HepG2 (cell line): ENCODE measurements around the gene PRSS1. TPM values are rescaled to one million over a fixed set of nuclear protein-coding genes. Genes with fewer than 3 reads are reported as not detected.

Experiments
- ATAC-seq: fragments of 200-7000 bp; cut with Tn5 transposase; 3 replicates; pipeline ENCODE4 v1.9.1; 2020; ENCODE audit warnings: mild to moderate bottlenecking, moderate library complexity
- BruUV-seq: library from RNA; stranded (reverse); fragments of 400-500 nt; replicated peaks from 2 replicates; lab custom pipeline; 2021; lab: Mats Ljungman, UMichigan
- CTCF ChIA-PET: fragments of 300-600 bp; formaldehyde crosslinking; extraction: SDS; loops from one replicate; lab custom pipeline; 2021; ENCODE audit warnings: low total read pairs, inconsistent platforms, low intra/inter-chr PET ratio; lab: Yijun Ruan, JAX
- POLR2A ChIA-PET: fragments of 350-600 bp; sonication (Branson Sonifier 250); formaldehyde crosslinking; loops from one replicate; lab custom pipeline; 2020; ENCODE audit warnings: antibody characterized with exemption, inconsistent platforms; lab: Yijun Ruan, JAX
- DNase-seq: peaks from one replicate; pipeline ENCODE4 v3.0.0-alpha.2; 2015; ENCODE audit warnings: low spot score
- FAIRE-seq: peaks from 3 replicates; lab custom pipeline; 2011; peaks lifted over from hg19 to GRCh38; lab: Jason Lieb, UNC
- H2AFZ ChIP-seq: one replicate; pipeline ENCODE4 v1.6.1; 2011; ENCODE audit warnings: low read length, inconsistent platforms
- H3K27ac ChIP-seq: fragments of 300-600 bp; 3 replicates; pipeline ENCODE4 v1.8.0; 2011; ENCODE audit warnings: mixed run types, mild to moderate bottlenecking, mixed read lengths, low read length, inconsistent platforms; ENCODE audit not compliant: insufficient read depth; ENCODE audit errors: extremely low read length
- H3K27me3 ChIP-seq, 2 experiments: fragments of 200-600 bp in 1 of 2; 2 replicates in 1 of 2; 3 replicates in 1 of 2; pipeline versions ENCODE4 v1.6.0 to v1.8.0; 2011; ENCODE audit warnings: low read length in 2 of 2, mild to moderate bottlenecking in 2 of 2, moderate library complexity in 2 of 2, inconsistent platforms in 1 of 2; ENCODE audit not compliant: insufficient read depth in 2 of 2, control insufficient read depth in 1 of 2
- H3K36me3 ChIP-seq, 2 experiments: fragments of 200-600 bp in 1 of 2; replicated peaks in 1 of 2; 2 replicates in 1 of 2; 3 replicates in 1 of 2; pipeline versions ENCODE4 v1.5.1 to v1.8.0; 2011; ENCODE audit warnings: low read length in 2 of 2, inconsistent platforms in 1 of 2; ENCODE audit not compliant: insufficient read depth in 2 of 2, control insufficient read depth in 1 of 2
- H3K4me1 ChIP-seq: 2 replicates; pipeline ENCODE4 v1.5.1; 2012; ENCODE audit warnings: low read length, inconsistent platforms; ENCODE audit not compliant: insufficient read depth
- H3K4me2 ChIP-seq: 2 replicates; pipeline ENCODE4 v1.6.0; 2011; ENCODE audit warnings: low read depth, low read length, inconsistent platforms
- H3K4me3 ChIP-seq, 3 experiments: fragments of 200-600 bp in 1 of 3; sonication (generic), shearing (Covaris generic) in 1 of 3; replicated peaks in 1 of 3; 2 replicates each; pipeline ENCODE4 v1.5.1; 2011 to 2016; ENCODE audit warnings: low read length in 3 of 3, inconsistent platforms in 2 of 3, low read depth in 2 of 3, mild to moderate bottlenecking in 2 of 3, control low read depth in 1 of 3, mixed read lengths in 1 of 3; ENCODE audit not compliant: insufficient read depth in 1 of 3
- H3K79me2 ChIP-seq: one replicate; pipeline ENCODE4 v1.6.1; 2011; ENCODE audit warnings: low read length, inconsistent platforms; ENCODE audit not compliant: insufficient read depth
- H3K9ac ChIP-seq: 2 replicates; pipeline ENCODE4 v1.6.0; 2011; ENCODE audit warnings: mild to moderate bottlenecking, low read depth, low read length, inconsistent platforms; ENCODE audit not compliant: insufficient read depth
- H3K9me3 ChIP-seq: 2 replicates; pipeline ENCODE4 v1.5.1; 2012; ENCODE audit warnings: mild to moderate bottlenecking, low read length
- H4K20me1 ChIP-seq: 2 replicates; pipeline ENCODE4 v1.6.0; 2011; ENCODE audit warnings: inconsistent platforms, mild to moderate bottlenecking, low read length, moderate library complexity; ENCODE audit not compliant: insufficient read depth
- AKAP8 ChIP-seq: sonication (generic); formaldehyde crosslinking; IDR thresholded peaks from 2 replicates; pipeline ENCODE4 v1.5.1; 2020; ENCODE audit warnings: mild to moderate bottlenecking, missing genetic modification reagents
- BRF2 ChIP-seq: sonication (generic); formaldehyde crosslinking; IDR thresholded peaks from 2 replicates; pipeline ENCODE4 v1.8.1; 2022; ENCODE audit warnings: mild to moderate bottlenecking, missing genetic modification reagents
- EEA1 ChIP-seq: sonication (generic); formaldehyde crosslinking; IDR thresholded peaks from 2 replicates; pipeline ENCODE4 v1.5.1; 2020; ENCODE audit warnings: mild to moderate bottlenecking, missing genetic modification reagents, borderline replicate concordance
- ETV5 ChIP-seq: IDR thresholded peaks from 2 replicates; pipeline ENCODE4 v1.6.1; 2018; ENCODE audit warnings: missing biosample characterization, missing genetic modification reagents, inconsistent platforms, borderline replicate concordance
- FOXA3 ChIP-seq: IDR thresholded peaks from 2 replicates; pipeline ENCODE4 v1.6.1; 2016; ENCODE audit warnings: missing genetic modification reagents, missing compliant biosample characterization
- HDAC2 ChIP-seq: sonication (generic); formaldehyde crosslinking; IDR thresholded peaks from 2 replicates; pipeline ENCODE4 v1.4.0; 2020; ENCODE audit warnings: missing genetic modification reagents
- JUNB ChIP-seq: sonication (generic); formaldehyde crosslinking; IDR thresholded peaks from 2 replicates; pipeline ENCODE4 v1.8.0; 2022; ENCODE audit warnings: missing genetic modification reagents, mild to moderate bottlenecking, borderline replicate concordance
- NFKB2 ChIP-seq: sonication (generic); formaldehyde crosslinking; IDR thresholded peaks from 2 replicates; pipeline ENCODE4 v1.4.0; 2020; ENCODE audit warnings: missing genetic modification reagents, borderline replicate concordance
- PCBP1 ChIP-seq: fragments of 200-400 bp; formaldehyde crosslinking; IDR thresholded peaks from 2 replicates; pipeline ENCODE4 v1.6.1; 2017; ENCODE audit warnings: mild to moderate bottlenecking, low read depth, low read length, borderline replicate concordance
- ZBTB8A ChIP-seq: sonication (generic); formaldehyde crosslinking; IDR thresholded peaks from 2 replicates; pipeline ENCODE4 v1.4.0; 2020; ENCODE audit warnings: mild to moderate bottlenecking, low read depth, missing genetic modification reagents, borderline replicate concordance
- ZFP82 ChIP-seq: sonication (generic); formaldehyde crosslinking; IDR thresholded peaks from 2 replicates; pipeline ENCODE4 v1.5.1; 2020; ENCODE audit warnings: mild to moderate bottlenecking, missing genetic modification reagents, borderline replicate concordance
- ZNF18 ChIP-seq: sonication (generic); formaldehyde crosslinking; IDR thresholded peaks from 2 replicates; pipeline ENCODE4 v1.8.0; 2022; ENCODE audit warnings: mild to moderate bottlenecking, missing genetic modification reagents; ENCODE audit not compliant: insufficient replicate concordance
- ZNF317 ChIP-seq: sonication (generic); formaldehyde crosslinking; IDR thresholded peaks from 2 replicates; pipeline ENCODE4 v1.5.0; 2020; ENCODE audit warnings: mild to moderate bottlenecking, missing genetic modification reagents
- WGBS: methylation state at CpG from one replicate; pipeline ENCODE4 v1.1.6; 2017; ENCODE audit warnings: low lambda C conversion rate; 5-methylcytosine and 5-hydroxymethylcytosine counted together
- in situ Hi-C: cut with HindIII; loops from 2 replicates; pipeline ENCODE4 v1.10.0; 2017; ENCODE audit warnings: low pct_unique_long_range_greater_than_20kb; ENCODE audit not compliant: extremely low pct_ligation_motif_present
- intact Hi-C: fragments of 100-400 bp; cut with micrococcal nuclease; formaldehyde crosslinking; loops from one replicate; pipeline ENCODE4 v1.10.0; 2022; ENCODE audit not compliant: unreplicated experiment
- polyA plus RNA-seq, 8 experiments: library from polyadenylated mRNA; depleted of rRNA in 3 of 8; stranded (reverse) in 7 of 8; unstranded in 1 of 8; fragments of >200 nt; fragmentation: Illumina TruSeq in 4 of 8; extraction: Trizol in 4 of 8; gene quantifications; 2 replicates each; pipeline versions ENCODE4 v1.2.1 to v1.2.3, GENCODE V29; 2011 to 2016; ENCODE audit warnings: low read depth in 4 of 8, missing spikeins in 1 of 8, mixed read lengths in 1 of 8; ENCODE audit not compliant: insufficient read depth in 1 of 8
- total RNA-seq, 5 experiments: library from RNA; depleted of rRNA; stranded (reverse); fragments of >200 nt; fragmentation: Illumina TruSeq; extraction: Trizol; gene quantifications; 2 replicates each; pipeline ENCODE4 v1.2.3, GENCODE V29; 2016; ENCODE audit warnings: low read depth in 1 of 5
- TF ChIP-seq, protein P1 (sequence below): sonication (generic); formaldehyde crosslinking; IDR thresholded peaks from 2 replicates; pipeline ENCODE4 v1.5.0; 2020; ENCODE audit warnings: missing genetic modification reagents
- TF ChIP-seq, protein P2 (sequence below): sonication (generic); formaldehyde crosslinking; IDR thresholded peaks from 2 replicates; pipeline ENCODE4 v1.8.0; 2022; ENCODE audit warnings: missing genetic modification reagents, mild to moderate bottlenecking, moderate library complexity, borderline replicate concordance
- TF ChIP-seq, protein P3 (sequence below): sonication (generic); formaldehyde crosslinking; conservative IDR thresholded peaks from 2 replicates; pipeline ENCODE4 v1.4.0; 2020; ENCODE audit warnings: missing genetic modification reagents

Gene PRSS1
- total and polyA plus RNA-seq, 2 of the 13 experiments (the other 11 are each of a cell fraction or from before 2014, with no cell fraction given) = not detected

- no peak overlapping the region for H3K27ac ChIP-seq
- H3K4me2 ChIP-seq = no peak overlapping the region
- H4K20me1 ChIP-seq = no peaks in the 10 kb centered on the region
- H3K4me3 ChIP-seq = no peak overlapping the region
- BruUV-seq = no TSS peak
- H3K9ac ChIP-seq = no peak overlapping the region
- 0% methylated on average over 2 of the region's 5 CpGs for WGBS
- ChIA-PET POLR2A (no interaction called here), CTCF (no interaction called here)
- H3K9me3 ChIP-seq = no peaks in the 10 kb centered on the region
- intact Hi-C loops (no loop called here), in situ Hi-C loops (no loop called here)
- FAIRE-seq (no peak), DNase-seq (no peak), ATAC-seq (no peak)
- H3K79me2 ChIP-seq = no peaks in the 10 kb centered on the region
- no peaks in the 10 kb centered on the region for H3K4me1 ChIP-seq
- H3K36me3 ChIP-seq = no peaks in the 10 kb centered on the region
- H2AFZ ChIP-seq = no peak overlapping the region
- H3K27me3 ChIP-seq = peaks cover 0 to 4% of the 10 kb centered on the region in 2 experiments; a peak in 1 of 5 replicates
- TF ChIP-seq HDAC2 (CRISPR knock-in tag) = no peak
- TF ChIP-seq ZNF317 = no peak
- TF ChIP-seq FOXA3 = no peak
- no peak for TF ChIP-seq ZFP82 (CRISPR knock-in tag)
- no peak for TF ChIP-seq ETV5 (CRISPR knock-in tag)
- no peak for TF ChIP-seq ZNF18
- TF ChIP-seq PCBP1 = no peak
- no peak for TF ChIP-seq ZBTB8A (CRISPR knock-in tag)
- no peak for TF ChIP-seq AKAP8 (CRISPR knock-in tag)
- TF ChIP-seq, protein P1, sequence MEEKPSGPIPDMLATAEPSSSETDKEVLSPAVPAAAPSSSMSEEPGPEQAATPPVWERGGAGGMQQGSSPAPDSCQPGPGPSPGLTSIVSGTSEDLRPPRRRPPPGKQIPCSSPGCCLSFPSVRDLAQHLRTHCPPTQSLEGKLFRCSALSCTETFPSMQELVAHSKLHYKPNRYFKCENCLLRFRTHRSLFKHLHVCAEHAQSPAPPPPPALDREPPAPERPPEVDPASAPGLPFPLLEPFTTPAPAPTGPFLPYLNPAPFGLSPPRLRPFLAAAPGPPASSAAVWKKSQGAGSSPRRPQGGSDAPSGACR (CRISPR knock-in tag) = no peak
- TF ChIP-seq EEA1 (CRISPR knock-in tag) = no peak
- TF ChIP-seq JUNB (CRISPR knock-in tag) = no peak
- TF ChIP-seq, protein P2, sequence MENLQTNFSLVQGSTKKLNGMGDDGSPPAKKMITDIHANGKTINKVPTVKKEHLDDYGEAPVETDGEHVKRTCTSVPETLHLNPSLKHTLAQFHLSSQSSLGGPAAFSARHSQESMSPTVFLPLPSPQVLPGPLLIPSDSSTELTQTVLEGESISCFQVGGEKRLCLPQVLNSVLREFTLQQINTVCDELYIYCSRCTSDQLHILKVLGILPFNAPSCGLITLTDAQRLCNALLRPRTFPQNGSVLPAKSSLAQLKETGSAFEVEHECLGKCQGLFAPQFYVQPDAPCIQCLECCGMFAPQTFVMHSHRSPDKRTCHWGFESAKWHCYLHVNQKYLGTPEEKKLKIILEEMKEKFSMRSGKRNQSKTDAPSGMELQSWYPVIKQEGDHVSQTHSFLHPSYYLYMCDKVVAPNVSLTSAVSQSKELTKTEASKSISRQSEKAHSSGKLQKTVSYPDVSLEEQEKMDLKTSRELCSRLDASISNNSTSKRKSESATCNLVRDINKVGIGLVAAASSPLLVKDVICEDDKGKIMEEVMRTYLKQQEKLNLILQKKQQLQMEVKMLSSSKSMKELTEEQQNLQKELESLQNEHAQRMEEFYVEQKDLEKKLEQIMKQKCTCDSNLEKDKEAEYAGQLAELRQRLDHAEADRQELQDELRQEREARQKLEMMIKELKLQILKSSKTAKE = no peak
- no peak for TF ChIP-seq BRF2
- TF ChIP-seq NFKB2 (CRISPR knock-in tag) = no peak
- TF ChIP-seq, protein P3, sequence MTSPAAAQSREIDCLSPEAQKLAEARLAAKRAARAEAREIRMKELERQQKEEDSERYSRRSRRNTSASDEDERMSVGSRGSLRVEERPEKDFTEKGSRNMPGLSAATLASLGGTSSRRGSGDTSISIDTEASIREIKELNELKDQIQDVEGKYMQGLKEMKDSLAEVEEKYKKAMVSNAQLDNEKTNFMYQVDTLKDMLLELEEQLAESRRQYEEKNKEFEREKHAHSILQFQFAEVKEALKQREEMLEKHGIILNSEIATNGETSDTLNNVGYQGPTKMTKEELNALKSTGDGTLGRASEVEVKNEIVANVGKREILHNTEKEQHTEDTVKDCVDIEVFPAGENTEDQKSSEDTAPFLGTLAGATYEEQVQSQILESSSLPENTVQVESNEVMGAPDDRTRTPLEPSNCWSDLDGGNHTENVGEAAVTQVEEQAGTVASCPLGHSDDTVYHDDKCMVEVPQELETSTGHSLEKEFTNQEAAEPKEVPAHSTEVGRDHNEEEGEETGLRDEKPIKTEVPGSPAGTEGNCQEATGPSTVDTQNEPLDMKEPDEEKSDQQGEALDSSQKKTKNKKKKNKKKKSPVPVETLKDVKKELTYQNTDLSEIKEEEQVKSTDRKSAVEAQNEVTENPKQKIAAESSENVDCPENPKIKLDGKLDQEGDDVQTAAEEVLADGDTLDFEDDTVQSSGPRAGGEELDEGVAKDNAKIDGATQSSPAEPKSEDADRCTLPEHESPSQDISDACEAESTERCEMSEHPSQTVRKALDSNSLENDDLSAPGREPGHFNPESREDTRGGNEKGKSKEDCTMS = no peak
Observed at GRCh38 chr7:142771353-142771723, 22.1 kb downstream of the PRSS1 start.
